NCI-H2196 (cell line): ENCODE measurements around the gene GADD45GIP1.

ENCODE experiments used
- DNase-seq: peaks from one replicate; lab custom pipeline; 2025; ENCODE audit not compliant: unreplicated experiment; lab: John Stamatoyannopoulos, UW

The GADD45GIP1 gene

DNA sequence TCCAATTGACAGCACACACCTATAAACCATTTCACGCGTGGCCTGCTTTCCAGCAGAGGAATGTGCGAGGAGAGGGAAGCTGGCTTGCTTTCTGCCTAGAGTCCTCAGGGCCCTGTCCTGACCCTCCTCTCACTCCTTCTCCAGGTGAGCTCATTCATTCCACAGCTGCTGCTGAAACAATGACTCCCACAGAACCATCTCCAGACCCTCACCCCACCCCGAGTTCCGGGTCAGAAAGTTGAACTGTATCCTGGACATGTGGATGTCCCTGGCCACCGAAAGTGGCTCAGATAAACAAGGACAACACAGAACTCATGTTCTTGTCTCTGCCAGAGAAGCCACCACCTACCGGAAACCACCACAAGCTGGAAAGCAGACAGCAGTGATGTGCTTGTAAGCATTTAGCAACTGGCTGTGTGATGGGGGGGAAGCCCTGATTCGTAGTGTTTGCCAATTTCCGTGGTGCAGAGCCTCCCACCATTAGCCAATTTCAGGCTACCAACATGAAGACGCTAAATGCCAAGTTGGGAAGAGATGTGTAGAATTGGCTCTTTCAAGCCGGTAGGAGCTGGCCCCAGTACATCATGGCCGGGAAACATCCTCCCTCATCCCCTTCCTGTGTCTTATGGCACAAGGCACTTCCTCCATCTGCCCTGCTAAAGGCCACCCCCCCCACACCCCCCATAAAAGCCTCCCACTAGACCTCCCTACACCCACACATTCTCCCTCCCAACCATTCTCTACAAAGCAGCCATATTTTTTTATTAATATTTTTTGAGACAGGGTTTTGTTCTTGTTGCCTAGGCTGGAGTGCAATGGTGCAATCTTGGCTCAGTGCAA is 43.0 kb downstream of the GADD45GIP1 start:
- DNase-seq: peak; percentile 27

DNA sequence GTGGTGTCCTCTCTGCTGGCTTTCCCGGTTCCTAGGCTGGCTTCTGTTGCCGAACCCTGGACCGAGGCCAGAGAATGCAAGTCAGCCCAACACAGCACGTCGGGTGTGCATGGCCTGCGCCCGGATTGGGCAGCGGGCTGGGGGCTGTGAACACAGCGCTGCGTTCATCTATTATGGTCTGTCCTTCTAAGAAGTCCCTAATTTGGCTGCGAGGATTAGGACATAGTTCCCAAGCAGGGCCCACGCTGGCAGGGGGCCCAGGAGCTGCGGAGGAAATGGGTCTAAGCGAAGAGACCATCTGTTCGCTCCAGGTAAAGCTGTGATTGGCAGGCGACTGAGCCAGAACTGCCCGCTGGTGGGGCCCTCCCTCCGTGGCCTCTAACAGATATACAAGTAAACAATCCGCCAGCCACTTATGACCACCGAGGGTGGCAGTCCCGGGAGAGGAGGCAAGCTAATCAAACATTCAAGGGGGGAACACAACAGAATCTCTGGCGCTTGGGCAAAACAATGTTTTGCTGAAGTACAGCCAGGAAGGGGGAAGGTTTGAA is 43.9 kb downstream of the GADD45GIP1 start:
- DNase-seq: peak; percentile 100

DNA sequence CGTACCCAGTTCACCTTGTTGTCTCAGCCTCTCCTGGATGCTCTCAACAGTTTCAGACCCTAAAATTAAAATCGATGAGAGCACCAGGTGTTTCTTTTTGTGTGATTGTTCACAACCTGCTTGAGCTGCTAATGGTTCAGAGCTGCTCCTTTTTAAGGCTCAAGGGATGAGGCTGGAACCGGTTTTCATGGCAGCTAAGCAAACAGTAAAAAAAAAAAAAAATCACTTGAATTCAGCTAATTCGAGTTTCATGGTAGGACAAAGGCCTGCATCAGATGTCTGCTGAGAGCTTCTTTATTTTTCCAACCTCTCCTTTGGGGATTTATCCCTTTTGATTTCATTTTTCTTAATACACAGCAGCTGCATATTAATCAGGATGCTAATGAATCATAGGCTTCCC is 44.5 kb downstream of the GADD45GIP1 start:
- DNase-seq: peak; percentile 67

DNA sequence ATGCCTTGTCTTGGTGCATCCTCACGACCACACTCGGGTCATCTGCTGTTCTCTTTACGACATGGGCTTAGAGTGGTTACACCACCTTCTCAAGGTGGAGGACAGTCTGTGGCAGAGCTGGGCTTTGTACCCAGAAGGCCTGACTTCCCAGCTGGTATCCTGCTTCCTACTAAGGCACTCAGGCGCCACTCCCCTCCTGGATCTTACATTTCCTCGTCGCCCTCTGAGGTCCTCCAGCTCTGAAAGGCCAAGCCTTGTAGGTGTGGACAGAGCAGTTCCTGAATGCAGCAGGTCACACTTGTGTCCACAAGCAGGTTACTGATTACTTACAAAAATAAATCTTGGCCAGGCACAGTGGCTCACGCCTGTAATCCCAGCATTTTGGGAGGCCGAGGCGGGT is 49.9 kb downstream of the GADD45GIP1 start:
- DNase-seq: no peak
